ENCODE measurements around the gene KEAP1.
"Not testable (repeated sequence)": the region's sequence is repeated elsewhere in the genome, so short reads cannot be mapped to it uniquely, and the experiment has no call there.

The KEAP1 gene

GRCh38 chr19:10491472-10492047, 11.6 kb downstream of the KEAP1 start:
- DNase-seq = no peak

DNA sequence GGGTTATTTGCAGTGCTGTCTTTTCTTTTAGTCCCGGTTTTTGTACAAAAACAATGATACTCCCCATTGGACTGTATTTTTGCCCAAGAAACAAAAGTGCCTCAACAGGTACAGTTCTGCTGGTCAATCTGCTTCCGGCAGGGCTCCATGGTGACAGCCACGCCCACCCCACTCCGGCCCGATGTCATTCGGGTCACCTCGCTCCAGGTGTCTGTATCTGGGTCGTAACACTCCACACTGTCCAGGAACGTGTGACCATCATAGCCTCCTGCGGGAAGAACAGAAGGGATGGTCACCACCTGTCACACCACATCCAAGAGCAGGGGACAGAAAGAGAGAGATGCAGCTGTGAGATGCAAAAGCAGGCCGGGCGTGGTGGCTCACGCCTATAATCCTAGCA, 16.6 kb downstream of the KEAP1 start:
- no peak for DNase-seq

GRCh38 chr19:10478903-10479384, 24.2 kb downstream of the KEAP1 start:
- DNase-seq = peak; percentile 92

- DNase-seq = no peak
These were observed 24.7 kb downstream of the KEAP1 start for GRCh38 chr19:10478476-10478875.

DNA sequence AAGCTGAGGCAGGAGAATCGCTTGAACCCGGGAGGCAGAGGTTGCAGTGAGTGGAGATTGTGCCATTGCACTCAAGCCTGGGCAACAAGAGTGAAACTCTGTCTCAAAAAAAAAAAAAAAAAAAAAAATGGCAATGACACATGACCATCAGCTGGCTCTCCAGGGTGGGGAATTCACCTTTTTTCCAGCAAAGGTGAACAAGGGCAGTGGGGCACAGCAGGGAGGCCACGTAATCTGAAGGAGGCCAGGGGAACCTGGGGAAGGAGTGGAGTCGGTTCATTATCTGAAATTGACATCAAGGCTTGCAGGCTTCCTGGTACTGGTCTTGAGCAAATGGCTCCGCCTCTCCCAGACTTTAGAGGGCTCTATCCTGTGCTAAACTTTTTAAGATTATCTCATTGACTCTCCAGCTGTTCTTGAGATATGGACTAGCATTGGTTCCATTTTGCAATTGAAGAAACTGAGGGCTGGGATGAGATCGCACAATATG, 28.1 kb downstream of the KEAP1 start:
- DNase-seq = no peak

GRCh38 chr19:10473192-10473591, 30.0 kb downstream of the KEAP1 start:
- no peak for DNase-seq

- peak; percentile 41 for DNase-seq
These were observed 31.2 kb downstream of the KEAP1 start for GRCh38 chr19:10471909-10472308.

DNA sequence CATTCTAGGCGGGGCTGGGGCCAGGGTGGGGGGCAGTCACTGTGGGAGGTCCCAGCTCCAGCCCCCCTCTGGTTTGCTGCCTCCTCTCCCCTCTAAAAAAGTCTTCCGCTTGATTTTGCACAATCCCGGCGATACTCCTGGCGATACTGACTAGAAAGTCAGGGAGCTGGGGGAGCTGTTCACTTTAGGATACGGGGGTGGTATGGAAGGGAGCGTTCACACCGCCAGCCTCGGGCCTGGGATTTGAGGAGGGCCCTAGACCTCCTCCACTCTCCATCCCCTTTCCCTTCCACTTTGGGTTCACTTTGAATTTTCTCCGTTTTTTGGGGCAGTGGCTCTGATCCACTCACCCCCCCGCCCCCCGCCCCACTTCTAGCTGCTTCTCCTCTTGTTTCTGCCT, 35.0 kb downstream of the KEAP1 start:
- DNase-seq = no peak

GRCh38 chr19:10467104-10467706, 36.0 kb downstream of the KEAP1 start:
- DNase-seq = no peak

DNA sequence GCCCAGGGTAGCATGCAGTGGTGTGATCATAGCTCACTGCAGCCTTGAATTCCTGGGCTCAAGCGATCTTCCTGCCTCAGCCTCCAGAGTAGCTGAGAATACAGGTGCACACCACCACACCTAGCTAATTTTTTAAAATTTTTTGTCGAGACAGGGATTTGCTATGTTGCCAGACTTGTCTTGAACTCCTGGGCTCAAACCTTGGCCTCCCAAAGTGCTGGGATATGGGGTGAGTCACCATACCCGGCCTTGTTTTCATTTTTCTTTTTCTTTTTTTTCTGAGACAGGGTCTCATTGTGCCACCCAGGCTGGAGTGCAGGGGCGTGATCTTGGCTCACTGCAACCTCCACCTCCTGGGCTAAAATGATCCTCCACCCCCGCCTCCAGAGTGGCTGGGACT, 38.7 kb downstream of the KEAP1 start:
- no peak for DNase-seq

DNA sequence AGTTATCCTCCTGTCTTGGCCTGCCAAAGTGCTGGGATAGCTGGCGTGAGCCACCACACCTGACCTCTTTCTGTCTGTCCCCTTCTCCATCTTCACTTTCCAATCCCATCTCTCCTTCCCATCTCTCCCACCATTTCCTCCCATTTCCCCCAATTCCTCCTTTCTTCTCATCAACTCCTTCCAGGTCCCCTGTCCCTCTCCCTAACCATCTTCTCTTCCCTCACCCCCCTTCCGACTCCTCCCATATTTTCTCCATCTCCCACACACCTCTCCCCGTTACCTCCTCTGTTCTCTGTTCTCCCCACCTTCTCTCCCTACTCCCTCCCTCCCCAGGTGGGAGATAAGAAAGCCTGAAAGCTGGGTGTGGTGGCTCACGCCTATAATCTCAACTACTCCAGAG, 40.6 kb downstream of the KEAP1 start:
- no peak for DNase-seq

- DNase-seq = not testable (repeated sequence)
These were observed 41.1 kb downstream of the KEAP1 start for GRCh38 chr19:10462042-10462441.

- peak; percentile 95 for DNase-seq
These were observed 41.9 kb downstream of the KEAP1 start for GRCh38 chr19:10461047-10461949.

- DNase-seq = no peak
These were observed 42.5 kb downstream of the KEAP1 start for GRCh38 chr19:10460714-10461046.

GRCh38 chr19:10458733-10459132, 44.4 kb downstream of the KEAP1 start:
- DNase-seq = not testable (repeated sequence)

DNA sequence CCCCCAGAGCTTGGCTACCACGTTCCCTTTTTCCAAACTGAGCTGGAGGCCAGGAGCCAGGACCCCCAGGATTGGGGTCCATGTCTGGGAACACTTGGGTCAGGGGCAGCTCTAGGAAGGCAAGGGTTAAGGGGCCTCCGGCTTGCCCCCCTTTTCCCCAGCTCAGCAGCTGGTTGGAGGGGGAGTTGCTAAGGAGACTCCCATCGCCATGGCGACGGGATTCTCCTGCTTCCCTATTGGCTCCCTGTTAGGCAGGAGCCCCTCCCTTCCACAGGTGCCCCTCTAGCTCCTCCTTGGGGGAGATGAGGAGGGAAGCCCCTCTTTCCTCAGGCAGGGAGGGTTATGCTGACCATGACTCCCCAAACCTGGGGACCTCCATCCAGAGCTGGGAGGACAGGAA, 48.9 kb downstream of the KEAP1 start:
- peak; percentile 86 for DNase-seq

DNA sequence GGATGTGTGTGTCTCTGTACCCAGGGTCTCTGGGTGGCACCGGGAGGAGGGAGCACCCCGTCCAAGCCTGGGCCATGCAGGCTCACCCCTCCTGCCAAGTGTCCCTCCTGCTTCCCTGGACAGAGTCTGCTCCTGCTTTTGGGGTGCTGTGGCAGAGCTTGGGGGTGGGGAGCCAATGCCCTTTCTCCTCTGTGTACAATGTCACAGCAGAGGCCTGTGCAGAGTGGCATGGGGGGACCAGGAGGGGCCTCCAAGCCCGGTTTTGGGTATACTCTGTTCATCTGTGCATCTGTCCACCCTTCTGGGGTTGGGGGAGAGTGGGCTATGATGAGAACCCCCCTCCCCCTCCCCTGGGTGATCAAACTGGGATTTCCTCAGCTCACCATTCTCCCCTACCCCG, 49.3 kb downstream of the KEAP1 start:
- DNase-seq = no peak

DNA sequence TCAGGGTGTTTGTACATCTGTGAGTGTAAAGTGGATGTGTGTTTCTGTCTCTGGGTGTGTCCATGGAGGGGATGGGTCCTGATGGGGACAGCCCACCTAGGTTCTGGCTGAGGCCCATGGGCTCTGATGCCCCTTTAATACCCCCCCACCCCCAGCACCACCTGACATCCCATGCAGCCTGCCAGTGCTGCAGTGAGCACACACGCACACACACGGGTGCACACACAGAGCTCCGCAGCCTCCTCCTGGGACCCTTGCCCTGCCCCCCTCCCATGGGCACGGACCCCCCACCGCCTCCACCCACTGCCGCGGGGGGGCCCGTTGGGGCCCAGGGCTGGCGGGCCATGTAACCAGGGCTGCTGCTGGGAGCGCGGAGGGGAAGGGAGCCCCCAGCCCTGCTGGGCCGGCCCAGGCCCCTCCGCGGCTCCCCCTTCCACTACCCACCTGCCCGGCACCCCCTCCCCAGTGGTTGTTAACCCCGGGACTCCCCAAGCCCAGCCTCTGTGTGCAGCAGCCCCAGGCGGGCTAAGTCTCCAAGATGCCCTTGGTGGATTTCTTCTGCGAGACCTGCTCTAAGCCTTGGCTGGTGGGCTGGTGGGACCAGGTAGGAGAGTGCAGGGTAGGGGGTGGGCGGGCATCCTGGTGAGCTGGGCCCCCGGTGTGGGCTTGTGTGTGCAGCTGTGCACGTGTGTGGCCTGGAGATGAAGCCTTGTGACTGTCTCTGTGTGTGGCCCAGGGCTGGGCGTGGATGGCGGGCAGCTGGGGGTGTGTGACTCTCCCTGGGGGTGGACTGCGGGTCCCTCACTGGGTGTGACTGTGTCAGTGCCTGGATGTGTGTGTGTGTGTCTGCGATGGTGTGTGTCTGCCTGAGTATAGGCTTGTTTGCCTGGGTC, 50.2 kb downstream of the KEAP1 start:
- DNase-seq = peak; percentile 46

- no peak for DNase-seq
These were observed 52.1 kb downstream of the KEAP1 start for GRCh38 chr19:10450853-10451609.

DNA sequence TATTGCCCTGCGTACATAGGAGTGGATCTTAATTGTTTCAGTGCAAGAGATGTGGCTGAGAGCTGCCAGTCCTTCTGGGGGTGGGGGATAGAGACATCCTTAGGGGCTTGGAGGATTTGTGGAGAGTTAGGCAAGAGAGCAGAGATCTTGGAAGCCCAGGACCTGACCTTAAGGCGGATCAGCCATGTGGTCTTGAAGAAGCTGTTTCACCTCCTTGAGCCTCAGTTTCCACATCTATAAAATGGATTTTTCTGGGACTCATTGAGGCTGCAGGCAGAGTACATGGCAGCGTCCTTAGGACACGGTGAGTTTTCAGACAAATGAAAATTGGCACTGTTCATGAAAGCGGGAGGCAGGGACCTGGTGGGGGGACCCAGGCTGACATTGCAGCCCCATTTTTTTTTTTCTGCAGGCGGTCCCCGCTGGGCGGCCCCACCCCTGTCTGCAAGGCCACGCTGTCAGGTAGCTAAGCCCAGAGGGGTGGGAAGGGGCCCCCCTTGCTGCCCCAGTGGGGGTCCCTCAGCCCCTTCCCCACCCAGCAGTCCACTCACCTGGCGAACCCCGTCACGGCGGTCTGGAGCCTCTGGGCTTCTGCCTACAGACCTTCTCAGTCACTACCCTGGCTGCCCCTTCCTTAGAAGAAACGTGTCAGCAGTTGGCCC, 52.8 kb downstream of the KEAP1 start:
- no peak for DNase-seq

DNA sequence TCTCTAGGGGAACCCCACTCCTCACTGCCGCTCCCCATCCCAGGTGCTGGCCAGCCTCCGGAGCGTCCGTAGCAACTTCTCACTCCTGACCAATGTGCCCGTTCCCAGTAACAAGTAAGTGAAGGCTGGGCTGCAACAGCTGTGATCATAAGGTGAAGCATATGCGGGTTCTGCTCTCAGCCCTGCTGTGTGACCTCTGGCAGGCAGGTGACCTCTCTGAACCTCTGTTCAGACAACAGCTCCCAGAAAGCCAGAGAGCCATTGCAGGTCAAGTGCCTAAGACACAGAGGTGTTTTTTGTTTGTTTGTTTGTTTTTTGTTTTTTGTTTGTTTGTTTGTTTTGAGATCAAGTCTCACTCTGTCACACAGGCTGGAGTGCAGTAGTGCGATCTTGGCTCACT, 54.1 kb downstream of the KEAP1 start:
- no peak for DNase-seq

Data from eye (tissue), 1 donor.